Stimulated activated CD8-positive, alpha-beta memory T cell treated with anti-CD3 and anti-CD28 coated beads, Interleukin-7, amount 100 ng/mL, for 1 hour (primary cell): ENCODE measurements around the gene TRABD.

Experiments
- DNase-seq, 2 donors: peaks; one replicate each; pipeline ENCODE4 v3.0.0-alpha.2; 2020; ENCODE audit warnings: low read depth in 2 of 2

TRABD gene

DNA sequence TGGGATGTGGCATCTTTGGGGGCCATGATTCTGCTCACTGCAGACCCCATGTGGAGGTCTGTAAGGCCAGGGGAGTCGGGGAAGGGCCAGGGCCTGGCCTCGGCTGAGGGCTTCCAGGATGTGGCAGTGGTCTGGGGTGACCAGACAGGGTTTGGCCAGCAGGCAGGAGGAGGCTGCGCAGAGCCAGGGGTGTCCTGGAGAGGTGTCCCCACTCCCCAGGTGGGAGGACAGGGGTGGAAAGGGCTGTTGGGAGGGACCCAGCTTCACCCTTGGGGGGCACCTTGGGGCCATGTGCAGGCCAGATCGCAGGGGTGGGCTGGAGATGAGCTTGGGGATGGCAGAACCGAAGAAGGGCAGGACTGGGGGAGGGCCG is 11.7 kb upstream of the TRABD start:
- DNase-seq = no peak

DNA sequence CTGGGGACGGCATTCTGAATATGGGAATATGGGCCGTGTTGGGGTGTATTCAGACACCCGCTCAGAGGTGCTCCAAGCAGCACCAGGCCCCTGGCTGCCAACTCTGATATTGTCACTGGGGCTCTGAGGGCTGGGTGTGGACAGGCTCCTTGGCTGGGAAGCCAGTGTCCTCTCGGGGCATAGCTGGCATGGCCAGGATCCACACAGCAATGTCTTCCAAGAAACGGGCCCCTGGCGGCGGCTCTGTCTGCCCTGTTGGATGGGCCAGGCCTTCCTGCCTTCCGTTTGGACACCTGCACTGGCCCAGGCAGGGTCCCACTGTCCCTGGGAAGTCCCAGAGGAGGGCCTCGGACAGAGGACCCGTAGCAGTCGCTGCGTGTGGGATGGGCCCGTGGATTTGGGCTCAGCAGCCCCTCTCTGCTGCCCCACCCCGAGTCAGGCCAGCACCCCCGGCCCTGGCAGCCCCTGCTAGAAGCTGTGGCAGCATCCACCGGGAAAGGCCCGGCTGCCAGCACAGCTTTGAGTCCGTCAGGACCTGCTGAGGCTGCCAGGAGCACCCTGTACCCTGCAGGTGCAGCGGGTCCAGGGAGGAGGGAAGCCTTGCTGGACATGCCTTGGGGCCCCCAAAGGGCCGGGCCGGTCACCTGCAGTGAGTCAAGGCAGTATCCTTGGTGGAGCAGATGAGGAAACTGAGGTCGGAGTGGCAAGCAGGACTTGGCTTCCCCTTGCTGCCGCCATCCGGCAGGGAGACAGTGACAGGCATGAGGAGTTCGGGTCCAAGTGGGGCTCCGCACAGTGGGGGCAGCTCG is 11.1 kb upstream of the TRABD start:
- no peak for DNase-seq

DNA sequence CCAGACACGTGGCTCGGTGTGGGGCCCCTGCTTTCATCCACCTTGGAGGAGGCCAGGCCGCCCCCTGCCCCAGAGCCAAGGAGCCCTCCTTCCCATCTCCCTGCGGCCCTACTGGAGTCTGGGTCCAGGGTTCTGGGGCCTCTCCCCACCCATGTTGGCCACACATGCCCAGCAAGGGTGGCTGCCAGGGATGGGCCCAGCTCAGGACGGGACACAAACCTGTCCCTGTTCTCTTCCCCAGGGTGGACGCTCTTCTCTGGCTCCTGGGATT is 10.6 kb upstream of the TRABD start:
- no peak for DNase-seq

DNA sequence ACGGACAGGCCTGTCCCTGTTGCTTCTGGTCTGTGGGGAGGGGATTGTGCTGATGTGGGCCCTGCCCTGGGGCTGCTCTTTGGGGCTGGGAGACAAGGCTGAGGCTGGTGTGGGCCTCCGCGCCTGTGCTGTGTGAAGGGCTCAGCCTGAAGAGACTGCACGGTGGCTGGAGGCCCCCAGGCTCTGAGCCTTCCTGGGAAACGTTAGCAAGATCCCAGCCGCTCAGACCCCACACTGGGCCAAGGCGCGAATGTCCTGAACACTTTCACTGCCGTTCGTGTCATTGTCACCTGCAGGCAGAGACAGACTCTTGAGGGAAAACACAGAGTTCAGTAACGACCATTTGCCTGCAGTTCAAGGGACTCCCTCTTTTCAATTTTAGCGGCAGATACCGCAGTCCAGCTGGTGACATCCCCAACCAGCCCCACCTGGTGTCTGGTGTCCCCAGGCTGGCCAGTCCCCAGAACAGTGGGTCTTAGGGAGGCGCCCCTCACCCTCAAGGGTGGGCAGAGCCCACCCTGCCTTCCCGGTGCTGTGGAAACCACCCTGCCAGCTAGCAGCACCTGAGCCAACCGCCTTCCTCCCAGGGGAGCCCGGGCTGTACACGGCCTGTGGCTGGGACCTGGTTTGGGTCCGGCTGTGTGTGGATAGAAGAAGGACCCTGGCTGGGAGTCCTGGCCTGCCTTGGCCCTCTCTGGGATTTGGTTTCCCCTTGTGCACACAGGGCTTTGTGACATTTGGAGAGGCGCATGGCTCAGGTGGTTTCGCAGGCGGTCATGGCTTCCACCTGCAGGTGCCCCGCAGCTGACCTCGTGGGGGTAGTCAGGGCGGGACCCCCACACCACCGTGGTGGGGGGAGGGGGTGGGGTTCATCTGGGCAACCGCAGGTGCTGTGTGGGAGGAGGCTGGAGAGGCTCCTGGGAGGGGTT is 9.5 kb upstream of the TRABD start:
- no peak for DNase-seq

DNA sequence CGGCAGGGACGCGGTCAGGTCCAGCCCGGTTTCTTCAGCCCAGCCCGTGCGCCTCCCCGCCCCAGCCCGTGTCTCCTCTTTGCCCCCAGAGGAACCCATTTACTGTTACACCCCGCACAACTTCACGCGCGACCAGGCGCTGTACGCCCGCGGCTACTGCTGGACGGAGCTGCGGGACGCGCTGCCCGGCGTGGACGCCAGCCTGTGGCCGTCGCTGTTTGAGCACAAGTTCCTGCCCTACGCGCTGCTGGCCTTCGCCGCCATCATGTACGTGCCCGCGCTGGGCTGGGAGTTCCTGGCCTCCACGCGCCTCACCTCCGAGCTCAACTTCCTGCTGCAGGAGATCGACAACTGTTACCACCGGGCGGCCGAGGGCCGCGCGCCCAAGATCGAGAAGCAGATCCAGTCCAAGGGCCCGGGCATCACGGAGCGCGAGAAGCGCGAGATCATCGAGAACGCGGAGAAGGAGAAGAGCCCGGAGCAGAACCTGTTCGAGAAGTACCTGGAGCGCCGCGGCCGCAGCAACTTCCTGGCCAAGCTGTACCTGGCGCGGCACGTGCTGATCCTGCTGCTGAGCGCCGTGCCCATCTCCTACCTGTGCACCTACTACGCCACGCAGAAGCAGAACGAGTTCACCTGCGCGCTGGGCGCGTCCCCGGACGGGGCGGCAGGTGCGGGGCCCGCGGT is 8.7 kb upstream of the TRABD start:
- no peak for DNase-seq

DNA sequence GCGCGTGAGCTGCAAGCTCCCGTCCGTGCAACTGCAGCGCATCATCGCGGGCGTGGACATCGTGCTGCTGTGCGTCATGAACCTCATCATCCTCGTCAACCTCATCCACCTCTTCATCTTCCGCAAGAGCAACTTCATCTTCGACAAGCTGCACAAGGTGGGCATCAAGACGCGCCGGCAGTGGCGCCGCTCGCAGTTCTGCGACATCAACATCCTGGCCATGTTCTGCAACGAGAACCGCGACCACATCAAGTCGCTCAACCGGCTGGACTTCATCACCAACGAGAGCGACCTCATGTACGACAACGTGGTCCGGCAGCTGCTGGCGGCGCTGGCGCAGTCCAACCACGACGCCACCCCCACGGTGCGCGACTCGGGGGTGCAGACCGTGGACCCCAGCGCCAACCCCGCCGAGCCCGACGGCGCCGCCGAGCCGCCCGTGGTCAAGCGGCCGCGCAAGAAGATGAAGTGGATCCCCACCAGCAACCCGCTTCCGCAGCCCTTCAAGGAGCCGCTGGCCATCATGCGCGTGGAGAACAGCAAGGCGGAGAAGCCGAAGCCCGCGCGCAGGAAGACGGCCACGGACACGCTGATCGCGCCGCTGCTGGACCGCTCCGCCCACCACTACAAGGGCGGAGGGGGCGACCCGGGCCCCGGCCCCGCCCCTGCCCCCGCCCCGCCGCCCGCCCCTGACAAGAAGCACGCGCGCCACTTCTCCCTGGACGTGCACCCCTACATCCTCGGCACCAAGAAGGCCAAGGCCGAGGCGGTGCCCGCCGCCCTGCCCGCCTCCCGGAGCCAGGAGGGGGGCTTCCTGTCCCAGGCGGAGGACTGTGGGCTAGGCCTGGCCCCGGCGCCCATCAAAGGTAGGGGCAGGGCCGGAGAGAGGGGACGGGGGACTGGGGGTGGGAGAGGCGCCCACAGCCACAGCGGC is 7.9 kb upstream of the TRABD start:
- DNase-seq = no peak

DNA sequence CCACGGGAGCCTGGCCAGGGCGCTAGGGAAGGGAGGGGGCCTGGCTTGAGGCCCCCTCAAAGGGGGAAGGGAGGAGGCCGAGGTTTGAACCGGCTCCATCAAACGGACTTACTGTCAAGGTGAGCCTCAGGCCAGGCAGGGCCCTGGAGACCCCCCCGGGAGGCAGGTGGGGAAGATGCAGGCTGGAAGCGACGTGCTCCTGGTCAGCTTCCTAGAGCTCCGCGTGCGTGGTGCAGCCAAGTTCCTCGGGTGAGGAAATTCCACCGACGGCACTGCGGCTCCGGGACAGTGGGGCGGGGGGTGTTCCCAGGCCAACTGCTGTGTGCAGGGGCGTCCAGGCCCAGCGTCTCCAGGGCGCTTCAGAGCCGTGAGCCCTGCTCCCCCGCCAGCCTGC is 7.2 kb upstream of the TRABD start:
- DNase-seq = no peak

DNA sequence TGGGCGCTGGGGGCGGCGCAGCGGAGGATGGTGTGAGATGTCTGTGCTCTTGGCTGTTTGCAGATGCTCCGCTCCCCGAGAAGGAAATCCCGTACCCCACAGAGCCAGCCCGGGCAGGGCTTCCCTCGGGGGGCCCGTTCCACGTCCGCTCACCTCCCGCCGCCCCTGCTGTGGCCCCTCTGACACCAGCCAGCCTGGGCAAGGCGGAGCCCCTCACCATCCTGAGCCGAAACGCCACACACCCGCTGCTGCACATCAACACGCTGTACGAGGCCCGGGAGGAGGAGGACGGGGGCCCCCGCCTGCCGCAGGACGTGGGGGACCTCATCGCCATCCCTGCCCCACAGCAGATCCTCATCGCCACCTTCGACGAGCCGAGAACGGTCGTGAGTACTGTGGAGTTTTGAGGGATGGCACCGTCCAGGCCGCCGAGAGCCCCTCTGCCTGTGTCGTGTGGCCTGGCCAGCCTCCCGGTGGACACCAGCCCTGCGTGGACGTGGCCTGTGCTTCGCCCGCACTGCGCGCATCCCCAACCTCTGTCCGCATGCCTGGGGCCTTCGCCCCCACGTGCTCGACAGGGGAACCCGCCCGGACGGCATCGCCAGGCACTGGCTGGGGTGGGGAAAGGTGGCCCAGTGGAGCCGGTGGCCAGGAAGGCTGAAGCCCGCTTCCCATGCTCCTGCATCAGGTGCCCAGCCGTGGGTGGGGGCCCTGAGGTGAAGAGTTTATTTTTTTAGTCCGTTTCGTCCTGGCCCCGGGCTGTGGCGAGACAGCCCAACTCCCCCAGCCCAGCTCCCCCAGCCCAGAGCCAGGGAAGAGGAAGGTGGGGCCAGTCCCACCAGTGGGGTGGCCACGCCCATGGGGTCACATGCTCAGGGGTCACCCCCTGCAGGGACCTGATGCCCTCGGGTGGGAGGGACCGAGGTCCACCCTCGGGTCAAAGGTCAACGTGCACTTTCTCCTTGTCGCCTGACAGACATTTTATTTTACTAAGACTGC is 6.5 kb upstream of the TRABD start:
- DNase-seq = no peak

DNA sequence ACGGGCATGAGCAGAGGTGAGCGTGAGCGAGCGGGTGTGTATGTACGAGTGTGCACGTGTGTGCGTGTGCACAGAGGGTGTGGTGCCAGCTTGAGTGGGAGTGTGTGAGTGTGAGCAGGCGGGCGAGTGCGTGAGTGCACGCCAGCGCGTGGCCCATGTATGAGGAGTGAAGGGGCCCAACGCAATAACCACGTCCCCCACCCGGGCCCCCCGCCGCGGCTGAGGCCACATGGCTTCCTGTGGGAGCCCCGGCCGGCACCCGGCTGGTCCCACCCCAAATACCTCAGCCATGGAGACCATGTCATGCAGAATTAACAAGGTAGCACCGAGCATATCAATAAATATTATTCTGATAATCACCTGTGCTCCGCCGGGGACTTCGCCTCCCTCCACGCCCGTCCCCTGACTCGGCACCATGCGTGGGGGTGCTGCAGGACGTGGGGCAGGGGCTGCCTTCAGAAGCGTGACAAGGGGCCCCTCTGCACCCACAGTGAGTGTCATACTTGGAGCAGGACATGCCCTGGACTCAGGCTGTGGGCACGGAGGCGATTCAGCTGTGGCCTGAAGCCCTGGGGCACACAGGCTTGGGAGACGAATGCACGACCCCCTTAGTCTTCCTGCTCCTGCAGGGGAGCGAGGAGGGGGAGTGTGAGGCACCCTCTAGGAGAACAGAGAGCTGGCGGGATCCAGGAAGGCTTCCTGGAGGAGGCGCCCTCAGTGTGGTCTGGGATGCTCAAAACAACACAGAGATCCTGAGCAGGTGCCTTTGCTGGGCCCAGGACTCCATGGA is 5.6 kb upstream of the TRABD start:
- DNase-seq = no peak

DNA sequence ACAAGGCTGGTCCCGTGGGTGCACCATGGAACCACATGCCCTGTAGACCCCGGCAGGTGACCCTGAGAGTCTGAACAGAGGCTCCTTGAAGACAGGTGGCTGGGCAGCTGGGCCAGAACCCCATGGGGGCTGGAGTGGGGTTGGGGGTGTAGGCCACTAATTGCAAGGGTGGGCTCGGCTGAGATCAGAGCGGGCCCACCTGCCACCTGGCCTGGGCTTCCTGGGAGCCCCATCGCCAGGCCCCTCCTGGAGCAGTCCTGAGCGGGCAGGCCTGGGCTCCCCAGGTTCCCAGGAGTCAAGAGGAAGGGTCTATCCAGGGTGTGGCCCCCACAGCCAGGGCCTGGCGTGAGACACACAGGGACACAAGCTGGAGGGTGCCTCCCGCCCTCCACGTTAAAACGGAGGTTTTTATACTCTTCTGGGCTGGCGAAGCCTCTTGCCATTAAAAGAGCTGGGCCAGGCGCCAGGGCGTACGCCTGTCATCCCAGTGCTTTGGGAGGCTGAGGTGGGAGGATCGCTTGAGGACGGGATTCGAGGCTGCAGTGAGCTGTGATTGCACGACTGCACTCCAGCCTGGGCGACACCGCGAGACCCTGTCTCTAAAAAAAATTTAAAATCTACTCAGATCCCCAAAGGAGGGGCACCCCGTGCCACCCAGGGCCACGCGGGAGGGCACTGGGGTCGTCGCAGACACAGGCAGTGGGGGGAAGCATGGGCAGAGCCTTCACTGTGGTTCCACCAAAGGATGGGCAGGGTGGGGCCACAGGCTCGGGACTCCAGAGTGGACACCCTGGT is 4.8 kb upstream of the TRABD start:
- no peak for DNase-seq

DNA sequence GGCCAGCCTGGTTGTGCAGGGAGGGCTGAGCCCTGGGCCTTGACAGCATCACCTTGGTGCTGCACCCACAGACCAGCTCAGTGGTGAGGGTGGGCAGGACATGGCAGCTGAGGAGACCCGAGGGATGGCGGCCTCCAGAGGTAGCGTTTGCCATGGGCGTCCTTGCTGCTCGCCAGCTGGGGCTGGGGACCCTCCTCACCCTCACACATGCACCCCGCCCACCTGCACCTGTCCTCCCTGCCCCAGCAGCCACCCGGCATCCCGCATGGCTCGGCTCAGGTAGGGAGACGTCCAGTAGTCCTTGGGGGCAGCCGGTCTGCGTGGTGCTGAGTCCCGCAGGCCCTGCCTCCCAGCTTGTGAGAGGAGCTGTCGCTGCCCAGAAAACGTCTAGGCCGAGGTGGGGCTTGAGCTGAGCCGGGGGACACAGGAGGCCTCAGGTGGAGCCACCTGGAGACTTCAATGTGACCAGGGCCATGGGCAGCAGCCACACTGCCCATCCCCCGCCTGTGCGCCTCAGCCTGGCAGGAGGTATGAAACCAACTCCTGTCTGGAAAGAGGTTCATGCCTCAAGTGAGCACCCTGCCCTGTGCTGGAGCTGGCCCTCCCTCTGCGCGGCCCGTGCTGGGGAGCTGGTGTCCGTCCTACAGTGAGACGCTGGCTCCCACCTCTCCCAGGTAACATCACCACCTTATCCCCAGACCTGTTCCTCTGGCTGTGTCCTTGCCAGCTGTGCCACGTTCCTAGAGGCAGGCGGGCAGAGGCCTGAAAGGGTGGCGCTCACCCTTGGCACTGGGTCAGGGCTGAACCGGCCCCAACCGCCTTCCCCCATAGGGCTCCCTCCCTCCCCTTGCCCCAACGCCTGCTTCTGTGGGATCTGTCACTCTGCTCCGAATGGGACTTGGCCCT is 3.3 kb upstream of the TRABD start:
- DNase-seq = no peak

DNA sequence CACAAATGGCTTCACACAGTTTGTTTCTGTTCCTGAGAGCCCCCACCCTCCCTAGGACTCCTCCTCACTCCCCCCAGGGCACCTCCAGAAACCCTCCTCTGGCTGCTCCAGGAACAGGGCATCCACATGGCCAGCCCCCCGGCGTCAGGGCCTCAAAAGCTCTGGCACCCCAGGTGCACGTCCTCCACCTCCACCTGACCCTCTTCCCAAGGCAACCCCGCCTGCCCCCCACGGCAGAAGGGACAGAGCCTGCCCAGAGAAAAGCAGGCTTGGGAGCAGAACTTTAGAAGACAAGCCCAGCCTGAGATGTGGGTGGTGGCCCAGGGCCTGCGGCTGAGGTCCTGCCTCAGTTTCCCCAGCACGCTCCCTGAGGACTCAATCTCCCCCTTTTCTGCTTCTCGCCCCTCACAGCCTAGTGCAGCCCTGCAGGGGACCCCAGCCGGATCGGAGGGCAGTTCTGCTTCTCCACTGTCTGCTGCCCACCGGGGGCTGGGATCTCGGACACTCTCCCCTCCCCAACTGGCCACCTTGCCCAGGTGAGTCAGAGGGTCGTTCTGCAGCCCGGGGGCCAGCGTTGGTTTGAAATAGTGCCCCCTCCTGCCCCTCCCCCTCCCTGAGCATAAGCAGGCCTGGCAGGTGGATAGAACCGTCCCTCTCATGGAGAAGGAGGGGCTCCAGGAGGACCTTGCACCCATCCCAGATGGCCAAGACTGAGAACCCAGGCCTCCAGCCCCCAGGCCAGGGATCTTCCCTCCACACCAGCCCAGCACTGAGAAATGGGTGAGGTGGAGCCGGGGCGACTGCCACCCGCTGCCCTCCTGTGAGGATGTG is 2.4 kb upstream of the TRABD start:
- DNase-seq = no peak

DNA sequence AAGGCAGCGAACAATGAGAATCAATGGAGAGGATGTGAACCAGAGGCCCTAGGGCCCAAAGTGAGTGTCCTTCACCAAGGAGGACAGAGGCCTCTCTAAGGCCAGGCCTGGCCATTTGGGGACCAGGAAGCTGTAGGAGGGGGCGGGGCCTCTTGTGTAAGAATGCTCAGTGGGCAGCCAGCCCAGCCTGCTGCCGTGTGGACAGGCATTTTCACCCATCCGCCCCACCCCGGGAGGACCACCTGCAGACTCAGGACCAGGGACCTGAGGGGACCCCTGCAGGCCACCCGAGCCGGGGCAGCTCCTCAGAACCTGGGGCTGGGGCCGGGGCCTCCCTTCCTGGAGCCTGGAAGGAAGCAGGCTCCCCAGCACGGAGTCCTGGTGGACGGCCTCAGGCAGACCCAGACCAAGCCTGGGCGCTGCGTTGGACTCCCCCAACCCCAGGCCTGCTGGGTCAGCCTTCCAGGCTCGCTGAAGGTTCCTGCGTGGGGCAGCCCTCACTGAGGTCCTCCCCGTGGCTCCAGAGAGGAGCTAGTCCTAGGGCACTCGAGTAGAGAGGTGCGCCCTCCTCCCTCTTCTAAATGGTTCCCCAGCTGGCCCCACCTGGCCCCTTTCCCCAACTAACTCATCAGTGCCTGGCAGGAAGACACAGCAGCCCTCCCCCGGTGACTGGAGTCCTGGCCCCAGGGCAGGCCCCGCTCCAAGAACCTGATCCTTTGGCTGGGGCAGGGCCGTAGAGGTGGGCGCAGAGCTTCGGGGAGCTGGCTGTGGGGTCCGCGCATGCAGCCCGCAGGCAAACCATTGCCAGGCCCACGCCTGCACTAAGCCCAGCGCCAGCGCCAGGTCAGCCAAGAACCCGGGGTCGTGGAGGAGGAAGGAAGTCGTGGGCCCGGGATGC is 1.5 kb upstream of the TRABD start:
- no peak for DNase-seq

DNA sequence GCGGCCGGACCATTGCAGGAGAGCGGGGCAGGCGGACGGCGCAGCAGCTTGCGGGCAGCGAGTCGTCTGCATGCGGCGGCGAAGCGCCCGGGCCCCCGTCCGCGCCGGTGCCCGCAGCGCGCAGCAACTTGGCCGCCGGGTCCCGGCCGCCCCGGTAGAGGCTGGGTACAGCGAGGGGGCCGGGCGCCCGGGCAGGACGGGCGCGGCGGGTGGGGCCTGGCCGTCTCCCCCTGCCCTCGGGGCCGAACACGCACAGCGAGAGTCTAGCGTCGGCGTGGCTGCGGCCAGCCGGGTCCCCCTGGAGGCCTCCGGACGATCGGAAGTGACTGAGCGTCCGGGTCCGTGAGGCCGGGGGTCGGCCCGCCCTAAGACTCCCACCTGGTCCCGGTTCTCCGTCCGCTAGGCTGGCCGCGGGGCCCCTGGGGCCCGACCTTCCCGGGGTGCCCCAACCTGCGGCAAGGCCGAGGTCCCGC is 775 bp upstream of the TRABD start:
- DNase-seq = no peak

DNA sequence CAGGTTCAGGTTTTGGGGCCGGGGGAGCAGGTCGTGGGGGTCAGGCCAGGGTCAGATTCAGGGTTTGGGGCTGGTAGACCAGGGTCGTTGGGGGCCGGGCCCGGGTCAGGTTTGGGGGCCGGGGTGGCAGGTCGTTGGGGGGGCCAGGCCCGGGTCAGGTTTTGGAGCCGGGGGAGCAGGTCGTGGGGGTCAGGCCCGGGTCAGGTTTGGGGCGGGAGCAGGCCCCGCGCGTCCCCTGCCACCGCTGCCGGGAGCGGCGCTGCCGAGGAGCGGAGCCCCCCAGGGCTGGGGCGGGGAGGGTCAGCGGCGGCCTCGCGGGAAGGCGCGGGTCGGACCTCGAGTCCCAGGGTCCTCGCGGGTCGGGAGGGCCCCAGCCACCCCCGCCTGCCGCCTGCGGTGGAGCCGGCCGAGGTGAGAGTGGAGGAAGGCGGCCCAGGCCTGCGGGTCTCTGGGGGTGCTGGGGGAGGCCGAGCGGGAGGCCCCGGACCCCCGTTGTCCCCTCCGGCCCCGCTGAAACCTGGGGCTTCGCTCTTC is 535 bp downstream of the TRABD start:
- DNase-seq = no peak
